ENCODE measurements around the gene CAMK2N1. TPM values are rescaled to one million over a fixed set of nuclear protein-coding genes. Genes with fewer than 3 reads are reported as not detected.

Gene CAMK2N1
- polyA plus RNA-seq, 1 donor (not counting 4 experiments of a cell fraction or from before 2014, with no cell fraction given), result 46.0 TPM

DNA sequence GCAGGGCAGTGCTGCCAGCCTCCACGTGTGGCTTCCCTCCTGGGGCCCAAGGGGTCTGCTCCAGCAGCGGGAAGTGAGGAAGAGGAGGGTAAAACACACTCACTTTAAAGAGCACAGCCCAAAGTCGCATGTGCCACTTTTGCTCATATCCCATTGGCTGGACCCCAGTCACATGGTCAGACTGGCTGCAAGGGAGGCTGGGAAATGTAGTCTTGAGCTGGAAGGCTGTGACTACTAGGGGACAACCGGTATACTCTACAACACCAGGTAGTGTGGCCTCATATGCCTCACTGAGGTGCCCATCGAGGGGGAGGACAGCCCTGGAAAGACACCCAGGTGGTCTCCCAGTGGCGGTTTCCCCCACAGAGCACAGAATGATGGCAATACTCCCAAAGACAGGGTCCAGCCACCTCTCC, 45.2 kb downstream of the CAMK2N1 start:
- Histone ChIP-seq H3K4me2 (ENCODE audit: control insufficient read depth, extremely low read depth, insufficient read depth, low read depth, low read length) (no peak overlapping the region), H3K36me3 (ENCODE audit: control insufficient read depth in 2 of 2, extremely low read depth in 1 of 2, insufficient read depth in 2 of 2, low read length in 2 of 2) (no peaks in the 10 kb centered on the region), H4K20me1 (ENCODE audit: control insufficient read depth, extremely low read depth, insufficient read depth, low read length) (no peaks in the 10 kb centered on the region), H3K27me3 (ENCODE audit: control insufficient read depth, extremely low read depth, insufficient read depth, low read length) (peaks cover 3% of the 10 kb centered on the region), H3K4me1 (ENCODE audit: control insufficient read depth, extremely low read depth, insufficient read depth, low read length) (no peaks in the 10 kb centered on the region), H3K79me2 (ENCODE audit: control insufficient read depth, insufficient read depth, low read length) (no peaks in the 10 kb centered on the region), H3K27ac (ENCODE audit: control insufficient read depth, insufficient read depth, low read length) (no peak overlapping the region), H3K4me3 (ENCODE audit: control insufficient read depth in 2 of 3, extremely low read depth in 1 of 3, insufficient read depth in 2 of 3, low read depth in 1 of 3, low read length in 3 of 3) (no peak overlapping the region), H3K9me3 (ENCODE audit: control insufficient read depth, low read depth, low read length) (no peaks in the 10 kb centered on the region), H3K9ac (ENCODE audit: control insufficient read depth, extremely low read depth, insufficient read depth, low read length) (no peak overlapping the region), H3K9me1 (ENCODE audit: control insufficient read depth, extremely low read depth, insufficient read depth, low read length) (no peaks in the 10 kb centered on the region), H2AFZ (ENCODE audit: control insufficient read depth, low read length) (no peak overlapping the region)
- TF ChIP-seq, protein P1, sequence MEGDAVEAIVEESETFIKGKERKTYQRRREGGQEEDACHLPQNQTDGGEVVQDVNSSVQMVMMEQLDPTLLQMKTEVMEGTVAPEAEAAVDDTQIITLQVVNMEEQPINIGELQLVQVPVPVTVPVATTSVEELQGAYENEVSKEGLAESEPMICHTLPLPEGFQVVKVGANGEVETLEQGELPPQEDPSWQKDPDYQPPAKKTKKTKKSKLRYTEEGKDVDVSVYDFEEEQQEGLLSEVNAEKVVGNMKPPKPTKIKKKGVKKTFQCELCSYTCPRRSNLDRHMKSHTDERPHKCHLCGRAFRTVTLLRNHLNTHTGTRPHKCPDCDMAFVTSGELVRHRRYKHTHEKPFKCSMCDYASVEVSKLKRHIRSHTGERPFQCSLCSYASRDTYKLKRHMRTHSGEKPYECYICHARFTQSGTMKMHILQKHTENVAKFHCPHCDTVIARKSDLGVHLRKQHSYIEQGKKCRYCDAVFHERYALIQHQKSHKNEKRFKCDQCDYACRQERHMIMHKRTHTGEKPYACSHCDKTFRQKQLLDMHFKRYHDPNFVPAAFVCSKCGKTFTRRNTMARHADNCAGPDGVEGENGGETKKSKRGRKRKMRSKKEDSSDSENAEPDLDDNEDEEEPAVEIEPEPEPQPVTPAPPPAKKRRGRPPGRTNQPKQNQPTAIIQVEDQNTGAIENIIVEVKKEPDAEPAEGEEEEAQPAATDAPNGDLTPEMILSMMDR (optimal IDR thresholded peaks at IDR 0.05 in 1 of 3, IDR thresholded peaks at IDR 0.05 in 1 of 3, conservative IDR thresholded peaks at IDR 0.05 in 1 of 3; ENCODE audit: extremely low read depth in 1 of 3, insufficient read depth in 2 of 3, low read length in 3 of 3), result no peak
- no peak for TF ChIP-seq EZH2 (IDR thresholded peaks at IDR 0.05; ENCODE audit: low read length)
- dilution Hi-C loops (cut with MboI; ENCODE audit: extremely low pct_ligation_motif_present, low sequenced_read_pairs), result no loop called here
- DNase-seq (ENCODE audit: low read depth, low spot score) (no peak), FAIRE-seq (peak; percentile 85)

DNA sequence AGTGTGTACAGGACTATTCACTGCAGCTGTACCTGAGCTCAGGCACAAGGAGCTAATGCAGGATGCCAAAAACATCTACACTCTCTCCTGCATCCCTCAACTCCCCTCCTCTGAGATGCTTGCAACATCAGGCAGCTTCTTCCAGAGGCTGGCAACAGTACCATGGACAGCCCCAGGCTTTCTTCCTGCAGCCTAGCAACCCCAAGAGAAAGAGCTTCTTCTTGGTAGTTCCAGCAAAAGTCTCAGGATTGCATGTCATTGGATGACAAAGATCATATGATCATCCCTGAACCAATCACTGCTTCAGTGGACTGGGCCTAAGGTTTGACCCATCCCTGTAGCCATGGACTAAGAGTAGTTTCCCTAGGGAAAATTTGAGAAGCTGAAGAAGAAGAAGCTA, 46.7 kb downstream of the CAMK2N1 start:
- no peak overlapping the region for H3K4me3 ChIP-seq (ENCODE audit: control insufficient read depth in 2 of 3, extremely low read depth in 1 of 3, insufficient read depth in 2 of 3, low read depth in 1 of 3, low read length in 3 of 3)
- H3K9ac ChIP-seq (ENCODE audit: control insufficient read depth, extremely low read depth, insufficient read depth, low read length), result no peak overlapping the region
- no peaks in the 10 kb centered on the region for H3K79me2 ChIP-seq (ENCODE audit: control insufficient read depth, insufficient read depth, low read length)
- no peaks in the 10 kb centered on the region for H3K4me1 ChIP-seq (ENCODE audit: control insufficient read depth, extremely low read depth, insufficient read depth, low read length)
- TF ChIP-seq, protein P1 (optimal IDR thresholded peaks at IDR 0.05 in 1 of 3, IDR thresholded peaks at IDR 0.05 in 1 of 3, conservative IDR thresholded peaks at IDR 0.05 in 1 of 3; ENCODE audit: extremely low read depth in 1 of 3, insufficient read depth in 2 of 3, low read length in 3 of 3), result no peak
- TF ChIP-seq EZH2 (IDR thresholded peaks at IDR 0.05; ENCODE audit: low read length), result no peak
- no peak for DNase-seq (ENCODE audit: low read depth, low spot score)
- no peaks in the 10 kb centered on the region for H3K9me1 ChIP-seq (ENCODE audit: control insufficient read depth, extremely low read depth, insufficient read depth, low read length)
- FAIRE-seq, result peak; percentile 41
- dilution Hi-C loops (cut with MboI; ENCODE audit: extremely low pct_ligation_motif_present, low sequenced_read_pairs), result no loop called here
- peaks cover 9% of the 10 kb centered on the region for H3K27me3 ChIP-seq (ENCODE audit: control insufficient read depth, extremely low read depth, insufficient read depth, low read length)
- no peak overlapping the region for H2AFZ ChIP-seq (ENCODE audit: control insufficient read depth, low read length)
- no peaks in the 10 kb centered on the region for H4K20me1 ChIP-seq (ENCODE audit: control insufficient read depth, extremely low read depth, insufficient read depth, low read length)
- no peak overlapping the region for H3K4me2 ChIP-seq (ENCODE audit: control insufficient read depth, extremely low read depth, insufficient read depth, low read depth, low read length)
- no peak overlapping the region for H3K27ac ChIP-seq (ENCODE audit: control insufficient read depth, insufficient read depth, low read length)
- no peaks in the 10 kb centered on the region for H3K9me3 ChIP-seq (ENCODE audit: control insufficient read depth, low read depth, low read length)
- no peaks in the 10 kb centered on the region for H3K36me3 ChIP-seq (ENCODE audit: control insufficient read depth in 2 of 2, extremely low read depth in 1 of 2, insufficient read depth in 2 of 2, low read length in 2 of 2)
